ENCODE measurements around the gene SLC5A2. TPM values are rescaled to one million over a fixed set of nuclear protein-coding genes. Genes with fewer than 3 reads are reported as not detected.
"Not testable (repeated sequence)": the region's sequence is repeated elsewhere in the genome, so short reads cannot be mapped to it uniquely, and the experiment has no call there.

The SLC5A2 gene
- total RNA-seq, result 0.04 and 0.21 TPM in 2 replicates

- Histone ChIP-seq H3K36me3 (ENCODE audit: control insufficient read depth, insufficient read depth, low read length) (no peaks in the 10 kb centered on the region), H3K4me3 (ENCODE audit: low read depth, low read length) (no peak within 1 kb of the TSS), H3K27me3 (ENCODE audit: control insufficient read depth, insufficient read depth, low read length) (peaks cover 30% of the 10 kb centered on the region)
- DNase-seq (ENCODE audit: low read depth), result no peak
- TF ChIP-seq, protein P1, sequence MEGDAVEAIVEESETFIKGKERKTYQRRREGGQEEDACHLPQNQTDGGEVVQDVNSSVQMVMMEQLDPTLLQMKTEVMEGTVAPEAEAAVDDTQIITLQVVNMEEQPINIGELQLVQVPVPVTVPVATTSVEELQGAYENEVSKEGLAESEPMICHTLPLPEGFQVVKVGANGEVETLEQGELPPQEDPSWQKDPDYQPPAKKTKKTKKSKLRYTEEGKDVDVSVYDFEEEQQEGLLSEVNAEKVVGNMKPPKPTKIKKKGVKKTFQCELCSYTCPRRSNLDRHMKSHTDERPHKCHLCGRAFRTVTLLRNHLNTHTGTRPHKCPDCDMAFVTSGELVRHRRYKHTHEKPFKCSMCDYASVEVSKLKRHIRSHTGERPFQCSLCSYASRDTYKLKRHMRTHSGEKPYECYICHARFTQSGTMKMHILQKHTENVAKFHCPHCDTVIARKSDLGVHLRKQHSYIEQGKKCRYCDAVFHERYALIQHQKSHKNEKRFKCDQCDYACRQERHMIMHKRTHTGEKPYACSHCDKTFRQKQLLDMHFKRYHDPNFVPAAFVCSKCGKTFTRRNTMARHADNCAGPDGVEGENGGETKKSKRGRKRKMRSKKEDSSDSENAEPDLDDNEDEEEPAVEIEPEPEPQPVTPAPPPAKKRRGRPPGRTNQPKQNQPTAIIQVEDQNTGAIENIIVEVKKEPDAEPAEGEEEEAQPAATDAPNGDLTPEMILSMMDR (IDR thresholded peaks at IDR 0.05; ENCODE audit: insufficient read depth, low read length, poor library complexity, severe bottlenecking), result no peak
Measured at GRCh38 chr16:31483081-31483480, at the start of gene SLC5A2. SLC5A2 (plus strand) TSS chr16:31483123; CDS start chr16:31483137, 14 bp downstream.

GRCh38 chr16:31435341-31436220 lies 47.3 kb upstream of the SLC5A2 start:
- Histone ChIP-seq H3K36me3 (ENCODE audit: control insufficient read depth, insufficient read depth, low read length) (no peaks in the 10 kb centered on the region), H3K27me3 (ENCODE audit: control insufficient read depth, insufficient read depth, low read length) (no peaks in the 10 kb centered on the region), H3K4me3 (ENCODE audit: low read depth, low read length) (no peak overlapping the region)
- no peak for DNase-seq (ENCODE audit: low read depth)
- TF ChIP-seq, protein P1 (IDR thresholded peaks at IDR 0.05; ENCODE audit: insufficient read depth, low read length, poor library complexity, severe bottlenecking), result no peak

DNA sequence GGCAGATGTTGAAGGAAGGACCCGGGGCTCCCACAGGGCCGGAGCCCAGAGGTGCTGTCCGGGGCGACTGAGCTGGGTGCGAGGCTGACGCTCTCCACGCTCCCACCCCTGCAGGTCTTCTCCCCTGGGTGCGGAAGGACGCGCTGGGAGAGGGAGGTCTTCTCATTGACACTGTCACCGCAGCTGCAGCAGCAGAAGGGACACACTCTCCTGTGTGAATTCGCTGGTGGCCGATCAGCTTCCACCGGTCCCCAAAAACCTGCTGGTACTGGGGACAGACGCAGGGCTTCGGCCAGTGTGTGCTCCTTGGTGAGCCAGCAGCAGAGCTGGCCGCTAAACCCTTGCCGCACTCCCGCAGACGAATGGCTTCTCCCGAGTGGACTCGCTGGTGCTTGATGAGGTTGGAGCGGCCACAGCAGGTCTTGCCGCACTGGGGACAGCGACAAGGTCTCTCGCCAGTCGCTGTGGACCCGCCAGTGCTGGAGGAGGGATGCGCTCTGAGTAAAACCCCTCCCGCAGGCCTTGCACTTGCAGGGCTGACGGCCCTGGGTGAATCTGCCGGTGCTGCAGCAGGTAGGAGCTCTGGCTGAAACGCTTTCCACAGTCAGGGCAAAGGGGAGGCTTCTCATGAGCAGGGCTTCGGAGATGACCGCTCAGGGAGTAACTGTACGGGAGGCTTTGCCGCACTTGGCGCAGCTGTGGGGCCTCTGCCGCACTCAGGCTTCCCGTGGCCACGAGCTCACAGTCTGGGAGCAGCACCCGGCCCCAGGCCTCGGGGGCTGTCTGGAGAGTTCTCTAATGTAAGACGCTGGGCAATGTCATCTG lies 46.5 kb upstream of the SLC5A2 start:
- H3K36me3 ChIP-seq (ENCODE audit: control insufficient read depth, insufficient read depth, low read length), result no peaks in the 10 kb centered on the region
- TF ChIP-seq, protein P1 (IDR thresholded peaks at IDR 0.05; ENCODE audit: insufficient read depth, low read length, poor library complexity, severe bottlenecking), result no peak
- H3K4me3 ChIP-seq (ENCODE audit: low read depth, low read length), result no peak overlapping the region
- DNase-seq (ENCODE audit: low read depth), result no peak
- H3K27me3 ChIP-seq (ENCODE audit: control insufficient read depth, insufficient read depth, low read length), result no peaks in the 10 kb centered on the region

DNA sequence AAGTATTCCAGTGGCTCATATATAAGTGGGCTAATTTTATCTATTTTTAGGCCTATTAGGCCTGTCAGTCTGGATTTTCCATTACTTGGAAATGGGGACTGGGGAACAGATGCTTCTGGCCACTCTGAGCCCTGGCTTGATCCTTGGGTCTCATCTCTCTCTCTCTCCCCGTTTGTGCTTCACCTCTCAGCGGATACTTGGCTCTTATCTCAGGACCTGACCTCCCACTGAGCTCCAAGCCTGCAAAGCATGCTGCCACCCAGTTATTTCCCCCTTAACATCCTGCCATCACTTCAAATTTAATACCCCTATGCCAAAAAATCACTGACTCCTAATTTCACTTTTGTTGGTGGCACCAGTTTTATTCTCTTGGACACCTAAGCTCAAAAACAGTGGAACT lies 44.5 kb upstream of the SLC5A2 start:
- TF ChIP-seq, protein P1 (IDR thresholded peaks at IDR 0.05; ENCODE audit: insufficient read depth, low read length, poor library complexity, severe bottlenecking), result no peak
- no peaks in the 10 kb centered on the region for H3K36me3 ChIP-seq (ENCODE audit: control insufficient read depth, insufficient read depth, low read length)
- DNase-seq (ENCODE audit: low read depth), result no peak
- no peak overlapping the region for H3K4me3 ChIP-seq (ENCODE audit: low read depth, low read length)
- H3K27me3 ChIP-seq (ENCODE audit: control insufficient read depth, insufficient read depth, low read length), result peaks cover 4% of the 10 kb centered on the region

GRCh38 chr16:31439023-31439422 lies 43.9 kb upstream of the SLC5A2 start:
- not testable (repeated sequence) for DNase-seq (ENCODE audit: low read depth); H3K4me3 ChIP-seq (ENCODE audit: low read depth, low read length); H3K36me3 ChIP-seq (ENCODE audit: control insufficient read depth, insufficient read depth, low read length); H3K27me3 ChIP-seq (ENCODE audit: control insufficient read depth, insufficient read depth, low read length)

- Histone ChIP-seq H3K27me3 (ENCODE audit: control insufficient read depth, insufficient read depth, low read length) (peaks cover 4% of the 10 kb centered on the region), H3K4me3 (ENCODE audit: low read depth, low read length) (no peak overlapping the region), H3K36me3 (ENCODE audit: control insufficient read depth, insufficient read depth, low read length) (no peaks in the 10 kb centered on the region)
- DNase-seq (ENCODE audit: low read depth), result no peak
- TF ChIP-seq, protein P1 (IDR thresholded peaks at IDR 0.05; ENCODE audit: insufficient read depth, low read length, poor library complexity, severe bottlenecking), result no peak
Measured at GRCh38 chr16:31439519-31439918, 43.4 kb upstream of the SLC5A2 start.
